Measurements from ENCODE around the gene CREB3L1.

The CREB3L1 gene

GRCh38 chr11:46275964-46276641 lies 1.4 kb upstream of the CREB3L1 start:
- H3K27ac ChIP-seq = no peak overlapping the region
- no peak for DNase-seq (ENCODE audit: low spot score)

GRCh38 chr11:46277313-46277621 lies 195 bp upstream of the CREB3L1 start:
- Histone ChIP-seq H3K4me3 (peak overlapping the region; percentile 73), H3K27ac (no peak overlapping the region)
- no peak for DNase-seq (ENCODE audit: low spot score)
- no peak for TF ChIP-seq CTCF (IDR thresholded peaks at IDR 0.05)

More at GRCh38 chr11:46275964-46276641, 1.4 kb upstream of the CREB3L1 start:
- TF ChIP-seq CTCF (IDR thresholded peaks at IDR 0.05) = no peak
- H3K4me3 ChIP-seq = no peak overlapping the region

- DNase-seq (ENCODE audit: low spot score) = no peak
- no peak for TF ChIP-seq CTCF (IDR thresholded peaks at IDR 0.05)
- peak overlapping the region; percentile 0 to 74 for H3K27ac ChIP-seq
- H3K4me3 ChIP-seq = peak overlapping the region; percentile 73
Measured at GRCh38 chr11:46278387-46279125, 1.1 kb downstream of the CREB3L1 start.

GRCh38 chr11:46279126-46280099 lies 2.0 kb downstream of the CREB3L1 start:
- Histone ChIP-seq H3K4me3 (peak overlapping the region; percentile 73), H3K27ac (peak overlapping the region in 1 of 2 donors; percentile 74)
- DNase-seq (ENCODE audit: low spot score) = peak; percentile 75
- TF ChIP-seq CTCF (IDR thresholded peaks at IDR 0.05) = no peak

- TF ChIP-seq CTCF (IDR thresholded peaks at IDR 0.05) = no peak
- Histone ChIP-seq H3K4me3 (no peak overlapping the region), H3K27ac (peak overlapping the region in 1 of 2 donors; percentile 8)
- DNase-seq (ENCODE audit: low spot score) = no peak
Measured at GRCh38 chr11:46280706-46281105, 3.2 kb downstream of the CREB3L1 start.

- H3K4me3 ChIP-seq = no peak overlapping the region
- no peak for DNase-seq (ENCODE audit: low spot score)
- no peak for TF ChIP-seq CTCF (IDR thresholded peaks at IDR 0.05)
- H3K27ac ChIP-seq = peak overlapping the region in 1 of 2 donors; percentile 61
Measured at GRCh38 chr11:46281371-46281831, 3.9 kb downstream of the CREB3L1 start.

Data from coronary artery (tissue), 2 donors.